A673 (cell line): ENCODE measurements around the gene ZNF248.

Experiments used
- CTCF ChIP-seq: fragments of 300-800, 200-600 bp; sonication (generic); conservative IDR thresholded peaks from 2 replicates; pipeline ENCODE4 v1.5.1; 2017; ENCODE audit warnings: low read depth, mild to moderate bottlenecking, antibody characterized with exemption, low read length, moderate library complexity, mixed read lengths
- EZH2 ChIP-seq: fragments of 200-600 bp; sonication (generic); IDR thresholded peaks from 2 replicates; pipeline ENCODE4 v1.6.1; 2017; ENCODE audit warnings: borderline replicate concordance, low read depth, mild to moderate bottlenecking, mixed read lengths, antibody characterized with exemption, low read length; ENCODE audit not compliant: poor library complexity, severe bottlenecking

GRCh38 chr10:37896436-37896835, 39.0 kb upstream of the ZNF248 start:
- TF ChIP-seq CTCF (no peak), EZH2 (no peak)
